KG1 (cell line): ENCODE measurements around the gene CHFR.
A peak's percentile ranks its signal among the peaks of the same experiment; 100 is the strongest.
"Not testable (repeated sequence)": the region's sequence is repeated elsewhere in the genome, so short reads cannot be mapped to it uniquely, and the experiment has no call there.

Experiments used
- DNase-seq: peaks from one replicate; lab custom pipeline; 2025; lab: John Stamatoyannopoulos, UW

CHFR gene

GRCh38 chr12:132840536-132840935, 46.9 kb downstream of the CHFR start:
- DNase-seq: no peak

GRCh38 chr12:132839558-132840235, 47.7 kb downstream of the CHFR start:
- no peak for DNase-seq

- no peak for DNase-seq
These were observed 48.9 kb downstream of the CHFR start for GRCh38 chr12:132838410-132839080.

GRCh38 chr12:132837693-132838409, 49.6 kb downstream of the CHFR start:
- DNase-seq: no peak

GRCh38 chr12:132836795-132837331, 50.5 kb downstream of the CHFR start:
- DNase-seq: no peak

- not testable (repeated sequence) for DNase-seq
These were observed 51.2 kb downstream of the CHFR start for GRCh38 chr12:132836230-132836629.

GRCh38 chr12:132835076-132836025, 52.1 kb downstream of the CHFR start:
- peak; percentile 25 for DNase-seq

- peak; percentile 21 for DNase-seq
These were observed 53.2 kb downstream of the CHFR start for GRCh38 chr12:132834181-132834711.

- no peak for DNase-seq
These were observed 54.1 kb downstream of the CHFR start for GRCh38 chr12:132833341-132833740.

GRCh38 chr12:132831771-132832170, 55.6 kb downstream of the CHFR start:
- no peak for DNase-seq

- DNase-seq: peak; percentile 88
These were observed 58.5 kb downstream of the CHFR start, which contains the start of gene GOLGA3 for GRCh38 chr12:132828706-132829534. TSS of gene GOLGA3 (minus strand) at chr12:132828869. CDS start at chr12:132822128, 6,741 bp downstream.

- no peak for DNase-seq
These were observed 59.4 kb downstream of the CHFR start for GRCh38 chr12:132827763-132828703.

GRCh38 chr12:132825861-132826260, 61.5 kb downstream of the CHFR start:
- DNase-seq: no peak

GRCh38 chr12:132825089-132825488, 62.3 kb downstream of the CHFR start:
- DNase-seq: no peak

GRCh38 chr12:132824053-132824452, 63.4 kb downstream of the CHFR start:
- DNase-seq: no peak

GRCh38 chr12:132818562-132818961, 68.8 kb downstream of the CHFR start:
- no peak for DNase-seq

GRCh38 chr12:132814232-132814631, 73.2 kb downstream of the CHFR start:
- no peak for DNase-seq

- no peak for DNase-seq
These were observed 74.0 kb downstream of the CHFR start for GRCh38 chr12:132813443-132813842.

- no peak for DNase-seq
These were observed 74.6 kb downstream of the CHFR start for GRCh38 chr12:132812631-132813305.
